IMR-90 (cell line): ENCODE results near the gene CASZ1. TPM values are rescaled to one million over a fixed set of nuclear protein-coding genes. Genes with fewer than 3 reads are reported as not detected.

ENCODE experiments used
- ATAC-seq: fragments of 200-7000 bp; cut with Tn5 transposase; 2 replicates; pipeline ENCODE4 v1.9.1; 2020; ENCODE audit warnings: low read depth, mild to moderate bottlenecking, moderate library complexity
- BruUV-seq: library from RNA; stranded (reverse); fragments of 400-500 nt; replicated peaks from 2 replicates; lab custom pipeline; 2021; lab: Mats Ljungman, UMichigan
- CTCF ChIA-PET: fragments of 300-600 bp; formaldehyde crosslinking; extraction: SDS; loops from one replicate; lab custom pipeline; 2021; ENCODE audit warnings: antibody characterized with exemption; lab: Yijun Ruan, JAX
- POLR2A ChIA-PET: fragments of 300-600 bp; sonication (Branson Sonifier 250); formaldehyde crosslinking; loops from one replicate; lab custom pipeline; 2022; ENCODE audit warnings: antibody characterized with exemption; ENCODE audit not compliant: unreplicated experiment; lab: Charles Lee
- DNase-seq: peaks from one replicate; pipeline ENCODE4 v3.0.0; 2013
- H2AFZ ChIP-seq: replicated peaks from 2 replicates; pipeline ENCODE3; 2013; ENCODE audit warnings: low read length, mild to moderate bottlenecking; ENCODE audit not compliant: poor library complexity
- H2AK5ac ChIP-seq: 2 replicates; pipeline ENCODE4 v1.6.1; 2013; ENCODE audit warnings: low read depth, low read length, inconsistent platforms
- H2AK9ac ChIP-seq: replicated peaks from 2 replicates; pipeline ENCODE3; 2013; ENCODE audit warnings: mild to moderate bottlenecking, low read depth, low read length, moderate library complexity; ENCODE audit not compliant: poor library complexity
- H2BK120ac ChIP-seq: 2 replicates; pipeline ENCODE4 v1.6.1; 2013; ENCODE audit warnings: low read depth, low read length, inconsistent platforms
- H2BK15ac ChIP-seq: 3 replicates; pipeline ENCODE4 v1.6.1; 2013; ENCODE audit warnings: low read depth, low read length, inconsistent platforms
- H2BK20ac ChIP-seq: 2 replicates; pipeline ENCODE4 v1.6.1; 2013; ENCODE audit warnings: low read depth, mild to moderate bottlenecking, inconsistent platforms, low read length, moderate library complexity
- H2BK5ac ChIP-seq: 2 replicates; pipeline ENCODE4 v1.6.1; 2013; ENCODE audit warnings: mild to moderate bottlenecking, low read depth, low read length, inconsistent platforms; ENCODE audit not compliant: poor library complexity, severe bottlenecking
- H3K14ac ChIP-seq: replicated peaks from 2 replicates; pipeline ENCODE4 v1.6.1; 2013; ENCODE audit warnings: low read depth, low read length, inconsistent platforms
- H3K18ac ChIP-seq: 2 replicates; pipeline ENCODE4 v1.6.1; 2013; ENCODE audit warnings: low read depth, low read length, control low read depth
- H3K23ac ChIP-seq: 2 replicates; pipeline ENCODE4 v1.6.1; 2013; ENCODE audit warnings: low read depth, low read length, inconsistent platforms
- H3K27ac ChIP-seq: 2 replicates; pipeline ENCODE4 v1.5.1; 2013; ENCODE audit warnings: mild to moderate bottlenecking, control low read depth, low read length; ENCODE audit not compliant: insufficient read depth
- H3K27me3 ChIP-seq: 2 replicates; pipeline ENCODE4 v1.6.1; 2013; ENCODE audit warnings: low read length; ENCODE audit not compliant: control insufficient read depth, insufficient read depth
- H3K36me3 ChIP-seq: 2 replicates; pipeline ENCODE4 v1.6.1; 2013; ENCODE audit warnings: low read length, mixed read lengths; ENCODE audit not compliant: control insufficient read depth, insufficient read depth
- H3K4ac ChIP-seq: 2 replicates; pipeline ENCODE4 v1.6.1; 2013; ENCODE audit warnings: low read depth, low read length, inconsistent platforms
- H3K4me1 ChIP-seq: 2 replicates; pipeline ENCODE4 v1.6.1; 2013; ENCODE audit warnings: low read length, mixed read lengths; ENCODE audit not compliant: control insufficient read depth, insufficient read depth
- H3K4me2 ChIP-seq: 2 replicates; pipeline ENCODE4 v1.6.1; 2013; ENCODE audit warnings: low read depth, mild to moderate bottlenecking, control low read depth, low read length, moderate library complexity
- H3K4me3 ChIP-seq: 2 replicates; pipeline ENCODE4 v1.5.1; 2013; ENCODE audit warnings: low read depth, mild to moderate bottlenecking, control low read depth, low read length, moderate library complexity; ENCODE audit not compliant: insufficient read depth
- H3K56ac ChIP-seq: 2 replicates; pipeline ENCODE4 v1.6.1; 2013; ENCODE audit warnings: low read length, inconsistent platforms; ENCODE audit not compliant: insufficient read depth; ENCODE audit errors: extremely low read depth
- H3K79me1 ChIP-seq, 2 experiments: 2 replicates each; pipeline ENCODE4 v1.6.1; 2013; ENCODE audit warnings: low read length in 2 of 2, inconsistent platforms in 1 of 2, low read depth in 1 of 2
- H3K9ac ChIP-seq: 2 replicates; pipeline ENCODE4 v1.6.1; 2013; ENCODE audit warnings: low read depth, low read length, control low read depth
- H3K9me1 ChIP-seq: 2 replicates; pipeline ENCODE4 v1.6.1; 2013; ENCODE audit warnings: low read length, inconsistent platforms; ENCODE audit not compliant: insufficient read depth
- H3K9me3 ChIP-seq: 2 replicates; pipeline ENCODE4 v1.6.1; 2013; ENCODE audit warnings: low read length; ENCODE audit not compliant: control insufficient read depth, insufficient read depth
- H4K20me1 ChIP-seq: 2 replicates; pipeline ENCODE4 v1.6.1; 2013; ENCODE audit warnings: low read length, inconsistent platforms; ENCODE audit not compliant: insufficient read depth
- H4K5ac ChIP-seq: 2 replicates; pipeline ENCODE4 v1.6.1; 2013; ENCODE audit warnings: mild to moderate bottlenecking, low read depth, low read length, control low read depth
- H4K8ac ChIP-seq, 2 experiments: 2 replicates each; pipeline ENCODE4 v1.6.1; 2013; ENCODE audit warnings: low read depth in 2 of 2, low read length in 2 of 2, control low read depth in 1 of 2, inconsistent platforms in 1 of 2
- H4K91ac ChIP-seq: 2 replicates; pipeline ENCODE4 v1.6.1; 2013; ENCODE audit warnings: low read depth, low read length, inconsistent platforms; ENCODE audit not compliant: insufficient read depth
- CEBPB ChIP-seq: IDR thresholded peaks from 2 replicates; pipeline ENCODE4 v1.6.1; 2012; ENCODE audit warnings: low read depth, low read length, improper control_type of control experiment
- CHD1 ChIP-seq: IDR thresholded peaks from 2 replicates; pipeline ENCODE4 v1.6.1; 2012; ENCODE audit warnings: low read depth, low read length, improper control_type of control experiment
- CTCF ChIP-seq: conservative IDR thresholded peaks from 2 replicates; pipeline ENCODE4 v1.5.1; 2012; ENCODE audit warnings: mild to moderate bottlenecking, low read depth, low read length, improper control_type of control experiment
- FOS ChIP-seq: fragments of 150-350 bp; IDR thresholded peaks from 2 replicates; pipeline ENCODE4 v1.6.1; 2016; ENCODE audit warnings: low read depth, low read length
- MAFK ChIP-seq: IDR thresholded peaks from 2 replicates; pipeline ENCODE4 v1.6.1; 2012; ENCODE audit warnings: low read depth, low read length, improper control_type of control experiment
- MXI1 ChIP-seq: IDR thresholded peaks from 2 replicates; pipeline ENCODE4 v1.6.1; 2012; ENCODE audit warnings: low read depth, mild to moderate bottlenecking, low read length, moderate library complexity, borderline replicate concordance
- POLR2A ChIP-seq: IDR thresholded peaks from 2 replicates; pipeline ENCODE4 v1.6.1; 2012; ENCODE audit warnings: mild to moderate bottlenecking, low read depth, low read length
- RAD21 ChIP-seq: IDR thresholded peaks from 2 replicates; pipeline ENCODE4 v1.6.1; 2012; ENCODE audit warnings: low read length, improper control_type of control experiment
- RCOR1 ChIP-seq: IDR thresholded peaks from 2 replicates; pipeline ENCODE4 v1.6.1; 2012; ENCODE audit warnings: mild to moderate bottlenecking, low read length, improper control_type of control experiment; ENCODE audit not compliant: insufficient replicate concordance
- SMC3 ChIP-seq: fragments of 150-350 bp; IDR thresholded peaks from 2 replicates; pipeline ENCODE4 v1.6.1; 2016; ENCODE audit warnings: low read depth, mild to moderate bottlenecking, antibody characterized with exemption, low read length, moderate library complexity
- WGBS, 2 experiments: methylation state at CpG; one replicate each; pipeline versions ENCODE4 v1.1.5 to v1.1.7; 2013; ENCODE audit warnings: missing lambda C conversion rate in 2 of 2; ENCODE audit not compliant: insufficient read length in 1 of 2; ENCODE audit errors: extremely low coverage in 2 of 2; 5-methylcytosine and 5-hydroxymethylcytosine counted together
- dilution Hi-C: fragments of 300-500 bp; cut with HindIII; formaldehyde crosslinking; loops from one replicate; pipeline ENCODE4 v1.14.3; 2018; ENCODE audit warnings: low sequenced_read_pairs; ENCODE audit not compliant: unreplicated experiment
- in situ Hi-C: fragments of 300-500 bp; cut with MboI; formaldehyde crosslinking; loops from 3 replicates; pipeline ENCODE4 v1.14.3; 2019; ENCODE audit warnings: low sequenced_read_pairs, inconsistent platforms, mixed read lengths
- intact Hi-C: fragments of 100-400 bp; cut with micrococcal nuclease; formaldehyde crosslinking; loops from 2 replicates; pipeline ENCODE4 v1.10.0; 2022
- polyA plus RNA-seq, 3 experiments: library from polyadenylated mRNA; depleted of rRNA; stranded (reverse); fragments of >200 nt; gene quantifications; 2 replicates each; pipeline ENCODE4 v1.2.3, GENCODE V29; 2012; ENCODE audit warnings: low replicate concordance in 1 of 3
- total RNA-seq: library from RNA; depleted of rRNA; stranded (reverse); fragments of >200 nt; gene quantifications from 2 replicates; pipeline ENCODE4 v1.2.3, GENCODE V29; 2012

Gene CASZ1
- total and polyA plus RNA-seq, 2 of the 4 experiments (the other 2 are of a cell fraction): 0.18 to 0.24 TPM

DNA sequence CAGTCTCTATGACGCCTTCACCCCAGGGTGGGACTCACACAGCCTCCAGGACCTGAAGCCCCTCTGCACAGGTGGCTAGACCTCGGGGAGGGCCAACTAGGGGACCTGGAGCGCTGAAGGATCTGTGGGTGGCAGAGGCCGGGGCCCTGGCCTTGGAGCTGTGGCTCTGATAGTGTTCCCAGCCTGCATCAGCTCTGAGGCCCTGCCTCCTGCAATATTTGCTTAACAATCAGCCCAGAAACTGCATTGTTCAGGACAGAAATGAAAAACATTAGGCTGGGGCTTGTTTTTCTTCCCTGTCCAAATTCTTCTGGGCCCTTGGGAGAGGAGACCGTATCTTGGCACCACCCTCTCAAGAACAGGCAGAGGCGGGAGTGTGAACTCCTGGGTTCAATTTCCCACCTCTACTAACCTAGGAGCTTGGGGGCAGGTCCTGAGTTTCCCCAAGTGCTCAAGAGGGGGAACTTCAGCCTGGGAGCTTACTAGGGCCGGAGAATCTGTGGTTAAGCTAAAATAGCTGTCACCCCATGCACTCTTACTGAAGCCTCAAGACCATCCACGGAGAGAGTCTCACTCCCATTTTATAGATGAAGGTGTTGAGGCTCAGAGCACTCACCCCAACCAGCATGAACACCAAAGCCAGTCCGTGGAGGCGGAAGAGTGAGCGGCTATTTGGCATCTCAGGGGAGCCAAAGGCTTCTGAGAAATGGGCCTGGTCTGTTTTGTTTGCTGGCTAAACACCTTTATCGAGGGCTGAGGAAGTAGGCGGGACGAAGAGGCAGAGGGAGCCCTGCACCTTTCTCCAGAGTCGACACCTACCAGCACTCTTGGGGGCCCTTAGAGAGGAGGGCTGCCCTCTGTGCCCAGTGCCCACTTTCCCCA is 18.8 kb upstream of the CASZ1 start:
- Histone ChIP-seq H2BK120ac (no peak overlapping the region), H2AK9ac (no peak overlapping the region), H4K5ac (no peak overlapping the region), H2BK15ac (no peak overlapping the region), H3K9ac (no peak overlapping the region), H3K27ac (no peak overlapping the region), H3K9me1 (no peaks in the 10 kb centered on the region), H2AK5ac (no peak overlapping the region), H4K91ac (no peak overlapping the region), H3K4me1 (no peaks in the 10 kb centered on the region), H4K8ac (no peak overlapping the region), H3K4me3 (no peak overlapping the region), H3K79me1 (no peaks in the 10 kb centered on the region), H3K4me2 (no peak overlapping the region), H3K23ac (no peak overlapping the region), H2BK20ac (no peak overlapping the region), H2BK5ac (no peak overlapping the region), H3K27me3 (peaks cover 65% of the 10 kb centered on the region), H3K36me3 (no peaks in the 10 kb centered on the region), H3K18ac (no peak overlapping the region), H2AFZ (no peak overlapping the region), H3K4ac (no peak overlapping the region), H4K20me1 (no peaks in the 10 kb centered on the region; the same call in 1 of the 2 replicates), H3K56ac (no peak overlapping the region), H3K14ac (no peak overlapping the region), H3K9me3 (no peaks in the 10 kb centered on the region)
- dilution Hi-C loops: no loop called here
- TF ChIP-seq FOS (no peak), MAFK (no peak), POLR2A (no peak), MXI1 (no peak), CEBPB (no peak), CHD1 (no peak), SMC3 (no peak), RAD21 (no peak), RCOR1 (no peak), CTCF (no peak)
- ATAC-seq: no peak
- intact Hi-C loops: no loop called here
- no TSS peak for BruUV-seq
- DNase-seq: no peak
- in situ Hi-C loops: no loop called here
- 60% methylated on average over 1 of the region's 15 CpGs; no CpG with 5 or more reads in 1 of the 2 experiments for WGBS, 2 experiments
- CTCF ChIA-PET: no interaction called here
- POLR2A ChIA-PET: no interaction called here
